Esophagus muscularis mucosa (tissue), 4 donors: ENCODE results near the gene DBF4B. TPM values are rescaled to one million over a fixed set of nuclear protein-coding genes. Genes with fewer than 3 reads are reported as not detected.

Experiments
- DNase-seq: peaks from one replicate; pipeline ENCODE4 v3.0.0-alpha.2; 2017; ENCODE audit errors: extremely low spot score
- H3K27ac ChIP-seq, 4 donors: fragments of 200-600 bp; sonication (generic); replicated peaks in 1 of 4; 1 replicate in 3 of 4; 2 replicates in 1 of 4; pipeline ENCODE4 v1.5.1; 2016 to 2019; ENCODE audit warnings: mild to moderate bottlenecking in 1 of 4
- H3K27me3 ChIP-seq, 4 donors: fragments of 200-600 bp; sonication (generic); one replicate each; pipeline versions ENCODE4 v1.5.1 to v1.6.0; 2016 to 2019
- H3K36me3 ChIP-seq, 4 donors: fragments of 200-600 bp; sonication (generic); one replicate each; pipeline ENCODE4 v1.5.1; 2016 to 2019
- H3K4me1 ChIP-seq, 4 donors: fragments of 200-600 bp; sonication (generic); one replicate each; pipeline ENCODE4 v1.5.1; 2016 to 2019
- H3K4me3 ChIP-seq, 4 donors: fragments of 200-600 bp; sonication (generic); 1 replicate in 2 of 4; 2 replicates in 2 of 4; pipeline ENCODE4 v1.5.1; 2016 to 2019; ENCODE audit warnings: mild to moderate bottlenecking in 4 of 4, moderate library complexity in 1 of 4
- H3K9me3 ChIP-seq, 4 donors: fragments of 200-600 bp; sonication (generic); 1 replicate in 3 of 4; 2 replicates in 1 of 4; pipeline ENCODE4 v1.5.1; 2016 to 2019
- CTCF ChIP-seq, 3 experiments: fragments of 200-600 bp in 2 of 3; fragments of 450-650 bp in 1 of 3; sonication (generic) in 2 of 3; IDR thresholded peaks; one replicate each; pipeline ENCODE4 v1.5.1; 2017 to 2019; ENCODE audit warnings: antibody characterized with exemption in 3 of 3, mild to moderate bottlenecking in 2 of 3, moderate library complexity in 1 of 3
- EP300 ChIP-seq: sonication (generic); formaldehyde crosslinking; IDR thresholded peaks from one replicate; pipeline ENCODE4 v1.6.1; 2017; ENCODE audit warnings: antibody characterized with exemption
- POLR2A ChIP-seq: fragments of 450-650 bp; IDR thresholded peaks from one replicate; pipeline ENCODE4 v1.6.1; 2017; ENCODE audit warnings: antibody characterized with exemption, moderate library complexity, mild to moderate bottlenecking, low read depth
- POLR2AphosphoS5 ChIP-seq, 2 donors: sonication (generic); formaldehyde crosslinking; IDR thresholded peaks; one replicate each; pipeline ENCODE4 v1.6.1; 2017; ENCODE audit warnings: antibody characterized with exemption in 2 of 2
- WGBS: methylation state at CpG from one replicate; pipeline ENCODE4 v1.1.5; 2018; 5-methylcytosine and 5-hydroxymethylcytosine counted together
- intact Hi-C: fragments of 100-400 bp; cut with DNase I; formaldehyde crosslinking; loops from one replicate; pipeline ENCODE4 v1.15.1; 2023
- total RNA-seq, 4 donors: library from RNA; depleted of rRNA; stranded (reverse); fragments of >200 nt; gene quantifications; one replicate each; pipeline versions ENCODE4 v1.1.0 to v1.2.1, GENCODE V29; 2016

The DBF4B gene
- total RNA-seq, 4 donors from 2014 or later: 3.7 to 7.5 (median 5.2) TPM

- intact Hi-C loops: no loop called here
These were observed 64.0 kb downstream of the DBF4B start for GRCh38 chr17:44772308-44773045.

GRCh38 chr17:44773140-44773539 lies 64.7 kb downstream of the DBF4B start:
- no peak overlapping the region for H3K4me3 ChIP-seq
- H3K27me3 ChIP-seq: peaks cover 0 to 44% (median 9%) of the 10 kb centered on the region in 4 donors
- peaks cover 12 to 24% (median 19%) of the 10 kb centered on the region in 4 donors for H3K4me1 ChIP-seq
- 50% methylated on average over 6 of the region's 6 CpGs for WGBS
- H3K36me3 ChIP-seq: no peaks in the 10 kb centered on the region
- DNase-seq: no peak
- H3K27ac ChIP-seq: no peak overlapping the region
- TF ChIP-seq CTCF (IDR thresholded peaks at IDR 0.05) (no peak), POLR2AphosphoS5 (IDR thresholded peaks at IDR 0.05) (no peak), EP300 (no peak), POLR2A (no peak)
- H3K9me3 ChIP-seq: no peaks in the 10 kb centered on the region
- intact Hi-C loops: no loop called here

More at GRCh38 chr17:44772308-44773045, 64.0 kb downstream of the DBF4B start:
- no peak for TF ChIP-seq POLR2A
- no peak for TF ChIP-seq POLR2AphosphoS5 (IDR thresholded peaks at IDR 0.05)
- peaks cover 0 to 44% (median 9%) of the 10 kb centered on the region in 4 donors for H3K27me3 ChIP-seq
- H3K36me3 ChIP-seq: no peaks in the 10 kb centered on the region
- DNase-seq: no peak
- 51% methylated on average over 6 of the region's 21 CpGs for WGBS
- H3K4me1 ChIP-seq: peaks cover 12 to 24% (median 19%) of the 10 kb centered on the region in 4 donors
- H3K4me3 ChIP-seq: no peak overlapping the region
- H3K9me3 ChIP-seq: no peaks in the 10 kb centered on the region
- H3K27ac ChIP-seq: no peak overlapping the region

GRCh38 chr17:44774271-44775135 lies 66.0 kb downstream of the DBF4B start:
- WGBS: 17% methylated on average over 22 of the region's 42 CpGs
- H3K4me3 ChIP-seq: peak overlapping the region; percentile 60 to 67 (median 63)
- H3K36me3 ChIP-seq: no peaks in the 10 kb centered on the region
- H3K4me1 ChIP-seq: peaks cover 21 to 33% (median 28%) of the 10 kb centered on the region in 4 donors
- H3K9me3 ChIP-seq: no peaks in the 10 kb centered on the region
- DNase-seq: peak; percentile 97
- intact Hi-C loops: loop anchor here (1.0 to 5.0 kb wide), 4 partner anchors 58 to 358 kb away; partner anchors contain the start of genes GJC1 and PLCD3
- TF ChIP-seq CTCF (IDR thresholded peaks at IDR 0.05): peak in 2 of 3 experiments; percentile 96 to 99
- peak in 1 of 2 donors; percentile 52 for TF ChIP-seq POLR2AphosphoS5 (IDR thresholded peaks at IDR 0.05)
- no peak for TF ChIP-seq EP300
- peaks cover 0 to 42% (median 9%) of the 10 kb centered on the region in 4 donors for H3K27me3 ChIP-seq
- peak overlapping the region in 3 of 4 donors; percentile 60 to 80 (median 80) for H3K27ac ChIP-seq

GRCh38 chr17:44775136-44775837 lies 66.8 kb downstream of the DBF4B start:
- peak overlapping the region; percentile 5 to 80 (median 70) for H3K27ac ChIP-seq
- no peaks in the 10 kb centered on the region for H3K36me3 ChIP-seq
- peaks cover 0 to 35% (median 9%) of the 10 kb centered on the region in 4 donors for H3K27me3 ChIP-seq
- peaks cover 25 to 39% (median 36%) of the 10 kb centered on the region in 4 donors for H3K4me1 ChIP-seq
- H3K4me3 ChIP-seq: peak overlapping the region; percentile 60 to 67 (median 63)
- DNase-seq: peak; percentile 98
- WGBS: 0% methylated on average over 21 of the region's 50 CpGs
- H3K9me3 ChIP-seq: no peaks in the 10 kb centered on the region
- intact Hi-C loops: loop anchor here (1.0 to 5.0 kb wide), 4 partner anchors 57 to 357 kb away; partner anchors contain the start of genes GJC1 and PLCD3
- TF ChIP-seq POLR2AphosphoS5 (IDR thresholded peaks at IDR 0.05) (peak in 1 of 2 donors; percentile 28), CTCF (IDR thresholded peaks at IDR 0.05) (peak in 1 of 3 experiments; percentile 21), EP300 (no peak), POLR2A (no peak)
